HPDE6-E6E7 (cell line): ENCODE results near the gene SYNPR.
A peak's percentile ranks its signal among the peaks of the same experiment; 100 is the strongest.

Experiments
- DNase-seq: peaks from one replicate; pipeline ENCODE4 v3.0.0; 2011; ENCODE audit warnings: missing footprints; ENCODE audit errors: extremely low spot score

The SYNPR gene

GRCh38 chr3:63384382-63384781, 106.3 kb downstream of the SYNPR start:
- DNase-seq, result no peak

- DNase-seq, result no peak
Observed at GRCh38 chr3:63385629-63386028, 107.5 kb downstream of the SYNPR start.

GRCh38 chr3:63386568-63386967, 108.5 kb downstream of the SYNPR start:
- no peak for DNase-seq

- no peak for DNase-seq
Observed at GRCh38 chr3:63387568-63387967, 109.5 kb downstream of the SYNPR start.

- no peak for DNase-seq
Observed at GRCh38 chr3:63390710-63391230, 112.7 kb downstream of the SYNPR start.

- no peak for DNase-seq
Observed at GRCh38 chr3:63395960-63396359, 117.9 kb downstream of the SYNPR start.

- DNase-seq, result no peak
Observed at GRCh38 chr3:63400246-63400860, 122.2 kb downstream of the SYNPR start.

GRCh38 chr3:63405882-63406281, 127.8 kb downstream of the SYNPR start:
- DNase-seq, result no peak

GRCh38 chr3:63413523-63413922, 135.4 kb downstream of the SYNPR start:
- no peak for DNase-seq

- DNase-seq, result no peak
Observed at GRCh38 chr3:63414607-63415006, 136.5 kb downstream of the SYNPR start.

GRCh38 chr3:63429905-63430304, 151.8 kb downstream of the SYNPR start:
- DNase-seq, result no peak

GRCh38 chr3:63430875-63431274, 152.8 kb downstream of the SYNPR start:
- no peak for DNase-seq

- no peak for DNase-seq
Observed at GRCh38 chr3:63437858-63438257, 159.8 kb downstream of the SYNPR start.

- no peak for DNase-seq
Observed at GRCh38 chr3:63438826-63439371, 160.8 kb downstream of the SYNPR start.

- DNase-seq, result no peak
Observed at GRCh38 chr3:63441262-63441661, 163.2 kb downstream of the SYNPR start.

GRCh38 chr3:63442918-63443317, 164.8 kb downstream of the SYNPR start:
- no peak for DNase-seq

- peak; percentile 3 for DNase-seq
Observed at GRCh38 chr3:63450023-63450422, 171.9 kb downstream of the SYNPR start.

- no peak for DNase-seq
Observed at GRCh38 chr3:63450634-63451363, 172.7 kb downstream of the SYNPR start.

GRCh38 chr3:63456901-63457300, 178.8 kb downstream of the SYNPR start:
- DNase-seq, result no peak

GRCh38 chr3:63458405-63458804, 180.3 kb downstream of the SYNPR start:
- no peak for DNase-seq

GRCh38 chr3:63462732-63463131, 184.6 kb downstream of the SYNPR start:
- no peak for DNase-seq

- DNase-seq, result no peak
Observed at GRCh38 chr3:63467392-63467791, 189.3 kb downstream of the SYNPR start.

GRCh38 chr3:63470745-63471144, 192.6 kb downstream of the SYNPR start:
- no peak for DNase-seq
